GM12878 (cell line): Measurements from ENCODE around the gene LCN1.

Experiments
- CEBPB ChIP-seq, 2 experiments: fragments of 150-350 bp in 1 of 2; IDR thresholded peaks; 2 replicates each; pipeline ENCODE4 v1.6.1; 2012 to 2014; ENCODE audit warnings: low read depth in 2 of 2, low read length in 2 of 2, borderline replicate concordance in 1 of 2, inconsistent platforms in 1 of 2
- CTCF ChIP-seq, 3 experiments: IDR thresholded peaks in 2 of 3; conservative IDR thresholded peaks in 1 of 3; 2 replicates each; pipeline ENCODE4 v1.5.1; 2011; ENCODE audit warnings: low read depth in 3 of 3, low read length in 3 of 3, mild to moderate bottlenecking in 3 of 3, control low read depth in 2 of 3, moderate library complexity in 2 of 3, inconsistent platforms in 1 of 3, mixed read lengths in 1 of 3; ENCODE audit not compliant: control insufficient read depth in 2 of 3, insufficient read depth in 1 of 3; ENCODE audit errors: extremely low read depth in 1 of 3
- MTA2 ChIP-seq: fragments of 450-650 bp; IDR thresholded peaks from 2 replicates; pipeline ENCODE4 v1.6.1; 2016; ENCODE audit warnings: low read depth, mild to moderate bottlenecking, moderate library complexity
- SREBF2 ChIP-seq: IDR thresholded peaks from 2 replicates; pipeline ENCODE4 v1.6.1; 2012; ENCODE audit warnings: mild to moderate bottlenecking, low read length

- TF ChIP-seq SREBF2, result no peak
- TF ChIP-seq CEBPB (IDR thresholded peaks at IDR 0.05; ENCODE audit: borderline replicate concordance in 1 of 2, low read depth in 2 of 2, low read length in 2 of 2), result no peak
- no peak for TF ChIP-seq CTCF (IDR thresholded peaks at IDR 0.05 in 2 of 3, conservative IDR thresholded peaks at IDR 0.05 in 1 of 3; ENCODE audit: control insufficient read depth in 2 of 3, extremely low read depth in 1 of 3, insufficient read depth in 1 of 3, low read depth in 3 of 3, low read length in 3 of 3)
- no peak for TF ChIP-seq MTA2
Observed at GRCh38 chr9:135514342-135515082, 6.7 kb upstream of the LCN1 start.
